ENCODE results near the gene REL. TPM values are rescaled to one million over a fixed set of nuclear protein-coding genes. Genes with fewer than 3 reads are reported as not detected.
"Not testable (repeated sequence)": the region's sequence is repeated elsewhere in the genome, so short reads cannot be mapped to it uniquely, and the experiment has no call there.

REL gene
- total RNA-seq, 1 experiment from 2014 or later = 57.0 TPM

DNA sequence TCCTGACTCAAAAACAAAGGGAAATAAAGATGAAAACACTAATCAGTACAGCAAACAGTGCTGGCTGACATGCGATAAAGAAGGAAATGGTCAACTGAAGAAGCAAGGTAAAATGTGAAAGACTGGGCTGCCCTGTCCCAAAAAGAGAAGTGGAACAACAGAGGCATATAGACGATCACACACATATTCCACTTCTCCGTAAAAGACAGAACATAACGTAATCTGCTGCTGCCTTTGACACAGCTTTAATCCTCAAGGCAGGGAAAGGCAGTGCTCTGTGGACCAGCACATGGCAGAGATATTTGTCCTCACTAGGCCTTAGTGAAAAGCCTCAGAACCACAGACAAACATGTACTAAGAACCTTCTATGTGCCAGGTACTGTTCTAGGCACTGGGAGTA, 24.3 kb upstream of the REL start:
- DNase-seq = no peak
- no peaks in the 10 kb centered on the region for H3K4me1 ChIP-seq (ENCODE audit: low read length)
- no peak overlapping the region for H3K27ac ChIP-seq (ENCODE audit: low read length)
- H3K9me3 ChIP-seq (ENCODE audit: low read length) = no peaks in the 10 kb centered on the region
- H3K79me2 ChIP-seq (ENCODE audit: low read length) = no peaks in the 10 kb centered on the region
- H3K27me3 ChIP-seq (ENCODE audit: low read length) = no peaks in the 10 kb centered on the region
- no peak overlapping the region for H3K4me2 ChIP-seq (ENCODE audit: low read depth, low read length, poor library complexity, severe bottlenecking)
- no peaks in the 10 kb centered on the region for H3K9me2 ChIP-seq (replicated peaks; ENCODE audit: insufficient read depth, low read length)
- H3K36me3 ChIP-seq (ENCODE audit: insufficient read depth, low read length) = no peaks in the 10 kb centered on the region
- no peaks in the 10 kb centered on the region for H4K20me1 ChIP-seq (ENCODE audit: insufficient read depth, low read depth, low read length)
- no peak overlapping the region for H3K9ac ChIP-seq (ENCODE audit: low read length)
- no peak overlapping the region for H3K4me3 ChIP-seq (ENCODE audit: low read length)
- H2AFZ ChIP-seq (ENCODE audit: low read length) = no peak overlapping the region

DNA sequence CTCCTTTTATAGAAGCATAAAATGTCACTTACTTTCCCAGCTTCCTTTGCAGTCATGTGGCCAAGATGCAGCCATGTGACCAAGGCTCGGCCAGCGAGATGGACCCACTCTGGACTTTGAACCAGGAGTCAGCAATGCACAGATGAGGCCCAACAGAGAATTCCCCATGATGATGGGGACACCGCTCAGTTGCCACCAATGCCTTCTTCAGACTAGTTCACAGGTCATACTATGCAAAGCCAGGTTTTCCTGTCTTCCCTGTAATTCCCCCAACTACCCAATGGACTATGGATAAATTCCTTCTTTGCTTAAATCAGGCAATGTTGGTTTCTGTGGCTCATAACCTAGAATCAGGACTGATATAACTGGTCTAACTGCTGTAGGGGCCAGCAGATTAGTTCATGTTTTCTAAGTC, 22.5 kb upstream of the REL start:
- Histone ChIP-seq H3K9ac (ENCODE audit: low read length) (no peak overlapping the region), H3K9me2 (replicated peaks; ENCODE audit: insufficient read depth, low read length) (no peaks in the 10 kb centered on the region), H4K20me1 (ENCODE audit: insufficient read depth, low read depth, low read length) (no peaks in the 10 kb centered on the region), H3K4me3 (ENCODE audit: low read length) (no peak overlapping the region), H2AFZ (ENCODE audit: low read length) (no peak overlapping the region), H3K9me3 (ENCODE audit: low read length) (no peaks in the 10 kb centered on the region), H3K79me2 (ENCODE audit: low read length) (no peaks in the 10 kb centered on the region), H3K4me2 (ENCODE audit: low read depth, low read length, poor library complexity, severe bottlenecking) (no peak overlapping the region), H3K4me1 (ENCODE audit: low read length) (no peaks in the 10 kb centered on the region), H3K27me3 (ENCODE audit: low read length) (no peaks in the 10 kb centered on the region), H3K36me3 (ENCODE audit: insufficient read depth, low read length) (no peaks in the 10 kb centered on the region), H3K27ac (ENCODE audit: low read length) (no peak overlapping the region)
- no peak for DNase-seq

DNA sequence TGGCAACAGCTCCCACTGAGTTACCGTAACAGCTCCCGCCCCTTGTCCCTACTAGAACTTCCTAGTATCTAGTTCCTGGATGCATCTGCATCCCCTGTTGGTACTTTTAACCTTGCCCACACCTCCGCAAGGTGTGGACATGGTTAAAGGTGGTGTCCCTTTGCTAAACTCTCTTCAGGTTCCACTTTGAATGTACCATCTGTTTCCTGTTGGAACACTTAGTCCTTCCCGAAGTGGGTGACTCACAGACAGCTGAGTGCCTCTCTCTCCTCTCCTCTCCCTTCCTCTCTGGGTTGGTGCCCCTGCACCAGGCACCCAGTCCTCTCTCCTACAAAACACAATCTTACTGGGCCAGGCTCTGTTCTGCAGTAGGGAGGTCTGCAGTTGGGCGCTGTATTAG, 19.6 kb upstream of the REL start:
- no peak for DNase-seq
- Histone ChIP-seq H3K36me3 (ENCODE audit: insufficient read depth, low read length) (no peaks in the 10 kb centered on the region), H3K4me3 (ENCODE audit: low read length) (no peak overlapping the region), H2AFZ (ENCODE audit: low read length) (no peak overlapping the region), H3K9me2 (replicated peaks; ENCODE audit: insufficient read depth, low read length) (no peaks in the 10 kb centered on the region), H3K9me3 (ENCODE audit: low read length) (no peaks in the 10 kb centered on the region; the same call in 1 of the 2 replicates), H3K4me1 (ENCODE audit: low read length) (no peaks in the 10 kb centered on the region), H3K9ac (ENCODE audit: low read length) (no peak overlapping the region), H3K79me2 (ENCODE audit: low read length) (no peaks in the 10 kb centered on the region), H3K27me3 (ENCODE audit: low read length) (no peaks in the 10 kb centered on the region), H4K20me1 (ENCODE audit: insufficient read depth, low read depth, low read length) (no peaks in the 10 kb centered on the region), H3K4me2 (ENCODE audit: low read depth, low read length, poor library complexity, severe bottlenecking) (no peak overlapping the region), H3K27ac (ENCODE audit: low read length) (no peak overlapping the region)

DNA sequence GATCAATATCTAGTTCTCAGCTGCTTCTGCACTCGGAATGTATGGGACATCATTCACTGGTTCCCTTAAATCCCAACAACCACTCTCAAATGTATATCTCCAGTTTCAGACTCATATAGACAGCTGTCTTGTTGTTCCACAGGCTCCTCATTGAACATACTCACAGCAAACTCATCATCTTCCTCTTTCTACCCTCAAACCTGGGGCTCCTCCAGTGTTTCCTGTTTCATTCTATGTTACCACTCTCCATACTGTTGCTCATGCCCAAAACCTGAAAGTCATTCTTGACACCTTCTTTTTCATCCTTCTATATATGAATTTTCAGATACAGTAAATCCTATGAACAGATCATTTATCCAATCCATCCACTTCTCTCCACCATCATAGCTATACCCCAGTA, 18.7 kb upstream of the REL start:
- H3K4me1 ChIP-seq (ENCODE audit: low read length) = no peaks in the 10 kb centered on the region
- no peak for DNase-seq
- H2AFZ ChIP-seq (ENCODE audit: low read length) = no peak overlapping the region
- H3K27ac ChIP-seq (ENCODE audit: low read length) = no peak overlapping the region
- H3K79me2 ChIP-seq (ENCODE audit: low read length) = no peaks in the 10 kb centered on the region
- no peaks in the 10 kb centered on the region for H3K36me3 ChIP-seq (ENCODE audit: insufficient read depth, low read length)
- H4K20me1 ChIP-seq (ENCODE audit: insufficient read depth, low read depth, low read length) = no peaks in the 10 kb centered on the region
- no peak overlapping the region for H3K4me3 ChIP-seq (ENCODE audit: low read length)
- H3K9me3 ChIP-seq (ENCODE audit: low read length) = peaks cover 5% of the 10 kb centered on the region
- H3K4me2 ChIP-seq (ENCODE audit: low read depth, low read length, poor library complexity, severe bottlenecking) = no peak overlapping the region
- H3K9ac ChIP-seq (ENCODE audit: low read length) = no peak overlapping the region
- H3K27me3 ChIP-seq (ENCODE audit: low read length) = no peaks in the 10 kb centered on the region
- no peaks in the 10 kb centered on the region for H3K9me2 ChIP-seq (replicated peaks; ENCODE audit: insufficient read depth, low read length)

DNA sequence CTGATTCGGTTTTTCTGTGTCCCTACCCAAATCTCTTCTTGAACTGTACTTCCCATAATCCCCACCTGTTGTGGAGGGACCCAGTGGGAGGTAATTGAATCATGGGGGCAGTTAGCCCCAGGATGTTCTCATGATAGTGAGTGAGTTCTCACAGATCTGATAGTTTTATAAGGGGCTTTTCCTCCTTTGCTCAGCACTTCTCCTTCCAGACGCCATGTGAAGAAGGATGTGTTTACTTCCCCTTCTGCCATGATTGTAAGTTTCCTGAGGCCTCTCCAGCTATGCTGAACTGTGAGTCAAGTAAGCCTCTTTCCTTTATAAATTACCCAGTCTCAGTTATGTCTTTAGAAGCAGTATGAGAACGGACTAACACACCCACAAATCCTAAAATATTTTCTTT, 16.0 kb upstream of the REL start:
- H3K4me1 ChIP-seq (ENCODE audit: low read length); H3K4me3 ChIP-seq (ENCODE audit: low read length); DNase-seq; H3K36me3 ChIP-seq (ENCODE audit: insufficient read depth, low read length); H3K27me3 ChIP-seq (ENCODE audit: low read length); H4K20me1 ChIP-seq (ENCODE audit: insufficient read depth, low read depth, low read length); H3K27ac ChIP-seq (ENCODE audit: low read length); H3K9me2 ChIP-seq (replicated peaks; ENCODE audit: insufficient read depth, low read length); H3K4me2 ChIP-seq (ENCODE audit: low read depth, low read length, poor library complexity, severe bottlenecking); H3K79me2 ChIP-seq (ENCODE audit: low read length); H3K9ac ChIP-seq (ENCODE audit: low read length); H2AFZ ChIP-seq (ENCODE audit: low read length): not testable (repeated sequence)
- H3K9me3 ChIP-seq (ENCODE audit: low read length) = peaks cover 11% of the 10 kb centered on the region

DNA sequence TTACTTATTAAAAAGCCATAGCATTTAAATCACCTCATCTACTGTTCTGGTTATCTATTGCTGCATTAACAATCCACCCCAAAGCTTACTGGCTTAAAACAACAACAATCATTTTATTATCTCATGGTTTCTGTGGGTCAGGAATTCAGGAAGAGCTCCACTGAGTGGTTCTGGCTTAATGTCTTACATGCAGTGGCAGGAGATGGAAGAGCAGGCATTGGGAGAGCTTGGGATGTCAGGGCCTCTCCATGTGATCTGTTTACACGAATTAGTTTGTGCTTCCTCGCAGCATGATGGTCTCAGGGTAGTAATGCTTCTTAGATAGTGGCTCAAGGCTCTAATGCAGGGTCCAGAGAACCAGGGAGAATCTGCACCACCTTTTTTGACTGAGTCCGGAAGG, 14.4 kb upstream of the REL start:
- no peak overlapping the region for H3K4me2 ChIP-seq (ENCODE audit: low read depth, low read length, poor library complexity, severe bottlenecking)
- DNase-seq = no peak
- H3K4me1 ChIP-seq (ENCODE audit: low read length) = peaks cover 2% of the 10 kb centered on the region; the same call in 1 of the 2 replicates
- peaks cover 3% of the 10 kb centered on the region; the same call in 1 of the 2 replicates for H3K36me3 ChIP-seq (ENCODE audit: insufficient read depth, low read length)
- H4K20me1 ChIP-seq (ENCODE audit: insufficient read depth, low read depth, low read length) = no peaks in the 10 kb centered on the region
- H2AFZ ChIP-seq (ENCODE audit: low read length) = peak overlapping the region; percentile 89
- no peak overlapping the region for H3K9ac ChIP-seq (ENCODE audit: low read length)
- no peak overlapping the region for H3K27ac ChIP-seq (ENCODE audit: low read length)
- H3K79me2 ChIP-seq (ENCODE audit: low read length) = no peaks in the 10 kb centered on the region
- H3K9me3 ChIP-seq (ENCODE audit: low read length) = peaks cover 11% of the 10 kb centered on the region
- no peaks in the 10 kb centered on the region for H3K27me3 ChIP-seq (ENCODE audit: low read length)
- no peak overlapping the region for H3K4me3 ChIP-seq (ENCODE audit: low read length)
- H3K9me2 ChIP-seq (replicated peaks; ENCODE audit: insufficient read depth, low read length) = no peaks in the 10 kb centered on the region

DNA sequence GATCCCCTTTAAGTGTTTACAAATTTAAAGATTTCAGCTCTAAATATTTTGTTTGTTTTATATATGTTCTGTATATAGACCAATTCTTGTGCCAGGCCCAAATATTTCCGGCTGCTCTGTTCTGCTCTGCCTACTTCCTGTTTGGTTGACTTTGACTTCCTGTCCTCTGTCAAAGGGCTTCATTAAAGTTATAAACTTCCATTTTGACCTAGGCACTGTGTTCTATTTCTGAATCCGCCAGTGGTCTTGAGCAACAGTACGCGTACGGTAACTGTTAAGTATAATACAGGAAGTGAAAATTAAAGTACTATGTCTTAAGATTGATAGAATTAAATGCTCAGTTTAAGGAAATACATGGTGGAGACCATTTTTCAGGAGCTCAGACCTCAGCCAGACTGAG, 13.5 kb upstream of the REL start:
- Histone ChIP-seq H3K4me2 (ENCODE audit: low read depth, low read length, poor library complexity, severe bottlenecking) (no peak overlapping the region), H3K9me2 (replicated peaks; ENCODE audit: insufficient read depth, low read length) (no peaks in the 10 kb centered on the region), H3K4me3 (ENCODE audit: low read length) (0 out of 2 replicates have a peak overlapping the region, but pooled peaks have one; percentile 0), H3K36me3 (ENCODE audit: insufficient read depth, low read length) (peaks cover 3% of the 10 kb centered on the region; the same call in 1 of the 2 replicates), H4K20me1 (ENCODE audit: insufficient read depth, low read depth, low read length) (no peaks in the 10 kb centered on the region), H3K27me3 (ENCODE audit: low read length) (no peaks in the 10 kb centered on the region), H3K27ac (ENCODE audit: low read length) (no peak overlapping the region), H2AFZ (ENCODE audit: low read length) (peak overlapping the region; percentile 69), H3K4me1 (ENCODE audit: low read length) (peaks cover 8% of the 10 kb centered on the region; the same call in 1 of the 2 replicates), H3K9ac (ENCODE audit: low read length) (no peak overlapping the region), H3K79me2 (ENCODE audit: low read length) (no peaks in the 10 kb centered on the region), H3K9me3 (ENCODE audit: low read length) (peaks cover 11% of the 10 kb centered on the region)
- DNase-seq = peak; percentile 72

DNA sequence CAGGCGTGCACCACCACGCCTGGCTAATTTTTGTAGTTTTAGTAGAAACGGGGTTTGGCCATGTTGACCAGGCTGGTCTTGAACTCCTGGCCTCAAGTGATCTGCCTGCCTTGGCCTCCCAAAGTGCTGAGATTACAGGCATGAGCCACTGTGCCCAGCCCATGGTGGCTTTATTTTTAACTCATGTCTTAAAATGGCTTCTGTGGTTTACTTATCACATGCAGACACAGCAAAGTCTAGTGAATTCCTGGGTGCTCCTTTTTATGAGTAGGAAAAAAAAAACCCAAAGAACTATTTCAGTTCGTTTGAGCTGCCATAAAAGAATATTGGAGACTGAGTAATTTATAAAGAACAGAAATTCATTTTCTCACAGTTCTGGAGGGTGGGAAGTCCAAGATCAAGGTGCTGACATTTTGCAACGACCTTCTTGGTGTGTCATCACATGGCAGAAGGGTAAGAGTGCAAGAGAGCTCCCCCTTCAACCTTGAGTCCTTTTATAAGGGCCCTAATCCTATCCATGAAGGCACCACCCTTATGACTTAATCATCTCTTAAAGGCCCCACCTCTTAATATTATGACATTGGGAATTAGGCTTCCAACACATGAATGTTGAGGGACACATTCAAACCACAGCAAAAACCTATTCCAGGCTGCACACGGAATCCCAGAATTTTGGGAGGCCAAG, 12.6 kb upstream of the REL start:
- Histone ChIP-seq H3K4me1 (ENCODE audit: low read length) (peaks cover 8% of the 10 kb centered on the region; the same call in 1 of the 2 replicates), H4K20me1 (ENCODE audit: insufficient read depth, low read depth, low read length) (no peaks in the 10 kb centered on the region), H2AFZ (ENCODE audit: low read length) (peak overlapping the region; percentile 69), H3K79me2 (ENCODE audit: low read length) (no peaks in the 10 kb centered on the region), H3K27ac (ENCODE audit: low read length) (no peak overlapping the region), H3K36me3 (ENCODE audit: insufficient read depth, low read length) (peaks cover 3% of the 10 kb centered on the region; the same call in 1 of the 2 replicates), H3K9ac (ENCODE audit: low read length) (no peak overlapping the region), H3K4me3 (ENCODE audit: low read length) (no peak overlapping the region), H3K4me2 (ENCODE audit: low read depth, low read length, poor library complexity, severe bottlenecking) (no peak overlapping the region), H3K9me2 (replicated peaks; ENCODE audit: insufficient read depth, low read length) (no peaks in the 10 kb centered on the region), H3K27me3 (ENCODE audit: low read length) (no peaks in the 10 kb centered on the region), H3K9me3 (ENCODE audit: low read length) (peaks cover 11% of the 10 kb centered on the region)
- DNase-seq = no peak
